ENCODE measurements around the gene CMSS1.

CMSS1 gene

GRCh38 chr3:99950921-99951320 is 133.3 kb downstream of the CMSS1 start:
- H3K4me3 ChIP-seq (ENCODE audit: low read depth, low read length): no peak overlapping the region
- no peak for TF ChIP-seq CTCF (IDR thresholded peaks at IDR 0.05; ENCODE audit: low read depth, low read length)

DNA sequence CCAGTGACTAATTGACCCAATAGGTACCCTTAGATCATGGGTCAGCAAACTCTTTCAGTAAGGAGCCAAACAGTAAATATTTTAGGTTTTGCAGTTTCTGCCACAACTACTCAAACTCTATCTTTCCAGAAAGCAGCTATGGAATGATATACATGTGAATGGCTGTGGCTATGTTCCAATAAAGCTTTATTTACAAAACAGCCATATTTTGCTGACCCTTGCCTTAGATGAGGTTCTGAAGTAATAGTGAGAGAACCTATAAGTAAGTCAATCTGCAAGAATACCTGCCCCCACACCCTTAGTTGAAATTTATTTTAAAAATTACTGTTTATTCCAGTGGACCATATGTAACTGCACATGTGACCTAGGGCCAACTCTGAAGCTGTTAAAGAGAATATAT is 134.0 kb downstream of the CMSS1 start:
- H3K4me3 ChIP-seq (ENCODE audit: low read depth, low read length): no peak overlapping the region
- TF ChIP-seq CTCF (IDR thresholded peaks at IDR 0.05; ENCODE audit: low read depth, low read length): no peak

- TF ChIP-seq CTCF (IDR thresholded peaks at IDR 0.05; ENCODE audit: low read depth, low read length): no peak
- no peak overlapping the region for H3K4me3 ChIP-seq (ENCODE audit: low read depth, low read length)
These were observed 134.6 kb downstream of the CMSS1 start for GRCh38 chr3:99952306-99952705.

DNA sequence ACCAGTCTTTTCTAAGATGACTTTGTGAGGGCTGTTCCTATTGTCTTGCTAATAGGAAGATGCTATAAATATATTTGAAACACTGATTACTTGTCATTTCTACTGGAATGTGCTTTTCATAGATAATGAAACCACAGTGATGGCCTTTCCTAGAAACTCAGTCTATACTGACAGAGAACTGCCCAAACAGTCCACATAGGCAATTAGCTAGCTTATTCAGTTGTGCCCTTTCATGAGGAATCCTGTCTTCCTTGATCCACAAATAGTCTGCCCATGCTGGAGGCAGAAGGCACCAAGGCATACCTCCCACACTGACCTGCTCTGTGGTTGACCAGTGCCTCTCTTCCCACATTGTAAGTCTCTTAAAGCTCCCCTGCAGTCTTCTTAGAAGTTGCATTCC is 135.9 kb downstream of the CMSS1 start:
- no peak for TF ChIP-seq CTCF (IDR thresholded peaks at IDR 0.05; ENCODE audit: low read depth, low read length)

GRCh38 chr3:99954914-99955644 is 137.4 kb downstream of the CMSS1 start:
- no peak overlapping the region for H3K4me3 ChIP-seq (ENCODE audit: low read depth, low read length)
- TF ChIP-seq CTCF (IDR thresholded peaks at IDR 0.05; ENCODE audit: low read depth, low read length): no peak

More for the DNA sequence above, 135.9 kb downstream of the CMSS1 start:
- H3K4me3 ChIP-seq (ENCODE audit: low read depth, low read length): no peak overlapping the region

GRCh38 chr3:99955773-99956562 is 138.3 kb downstream of the CMSS1 start:
- no peak overlapping the region for H3K4me3 ChIP-seq (ENCODE audit: low read depth, low read length)
- no peak for TF ChIP-seq CTCF (IDR thresholded peaks at IDR 0.05; ENCODE audit: low read depth, low read length)

DNA sequence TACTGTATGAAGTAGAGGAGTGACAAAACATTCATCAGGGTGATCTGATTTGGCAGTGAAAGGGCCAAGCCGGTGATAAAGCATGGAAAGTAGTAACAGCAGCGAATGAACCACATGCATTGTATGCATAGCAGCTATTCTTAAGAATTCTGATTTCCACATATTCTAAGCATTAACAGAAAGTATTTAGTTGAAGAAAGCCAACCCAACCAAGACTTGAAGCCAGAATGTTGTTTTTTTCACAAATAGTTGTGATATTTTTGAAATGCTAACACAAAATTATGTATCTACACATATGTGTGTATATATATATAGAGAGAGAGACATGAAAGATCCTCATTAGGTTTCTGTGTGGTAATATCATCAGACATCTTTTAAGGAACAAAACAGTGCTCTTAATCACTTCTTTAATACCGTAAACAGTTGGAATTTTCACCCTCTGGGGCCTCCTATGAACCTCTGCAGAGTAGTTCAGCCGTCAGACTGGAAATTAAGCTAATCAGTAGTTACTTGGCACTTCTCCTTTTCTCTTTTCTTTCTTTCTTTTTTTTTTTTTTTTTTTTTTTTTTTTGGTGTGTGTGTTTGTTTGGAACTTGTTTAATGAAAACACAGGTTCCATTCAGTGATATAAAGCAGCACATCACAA is 139.6 kb downstream of the CMSS1 start:
- H3K4me3 ChIP-seq (ENCODE audit: low read depth, low read length): no peak overlapping the region
- TF ChIP-seq CTCF (IDR thresholded peaks at IDR 0.05; ENCODE audit: low read depth, low read length): no peak

All from WI38 (cell line).